ENCODE data around the gene ERC1. TPM values are rescaled to one million over a fixed set of nuclear protein-coding genes. Genes with fewer than 3 reads are reported as not detected.

ERC1 gene
- total and polyA plus RNA-seq, 2 of the 4 experiments (the other 2 are of a cell fraction), result 11.6 to 25.6 TPM

DNA sequence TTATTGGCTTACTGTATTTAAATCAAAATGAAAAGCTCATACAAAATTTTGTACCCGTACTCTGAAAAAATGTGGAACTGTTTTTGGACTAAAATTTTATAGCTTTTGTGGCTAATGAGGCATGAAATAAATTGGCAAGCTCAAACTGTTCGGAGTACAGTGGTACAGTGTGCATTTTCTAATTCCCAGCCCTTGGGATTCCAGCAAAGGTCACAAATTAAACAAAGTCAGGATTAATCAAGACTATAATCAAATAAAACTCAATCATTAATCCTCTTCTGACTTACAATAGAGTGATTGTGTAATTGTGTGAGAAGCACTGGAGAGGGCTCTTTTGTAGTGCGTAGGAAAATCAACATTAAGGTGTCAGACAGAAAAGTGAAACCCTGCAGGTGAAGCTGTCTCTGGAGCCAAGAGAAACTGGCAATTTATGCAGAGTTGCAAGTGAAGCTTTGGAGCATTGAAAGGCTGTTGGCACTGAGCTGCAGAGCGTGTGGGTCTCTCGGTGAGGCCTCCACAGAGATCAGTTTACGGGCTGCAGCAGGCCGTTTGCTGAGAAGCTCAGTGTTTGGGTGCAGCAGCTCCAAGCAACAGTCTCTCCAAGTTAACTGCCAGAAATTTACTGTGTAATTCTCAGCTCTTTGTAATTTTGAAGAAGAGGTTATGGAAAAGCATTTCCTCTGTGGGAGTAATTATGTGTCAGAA, 327.5 kb downstream of the ERC1 start:
- no peak overlapping the region for H2BK20ac ChIP-seq (ENCODE audit: low read depth, low read length)
- H3K9me1 ChIP-seq (ENCODE audit: insufficient read depth, low read length), result no peaks in the 10 kb centered on the region
- TF ChIP-seq CEBPB (IDR thresholded peaks at IDR 0.05; ENCODE audit: low read depth, low read length), result 0 out of 2 replicates have a peak, but pooled peaks have one; percentile 21
- no peak for TF ChIP-seq BHLHE40 (IDR thresholded peaks at IDR 0.05; ENCODE audit: low read depth, low read length)
- no peak for TF ChIP-seq RAD21 (IDR thresholded peaks at IDR 0.05; ENCODE audit: low read length)
- DNase-seq (peak; percentile 31), ATAC-seq (ENCODE audit: low read depth) (peak; percentile 68)
- intact Hi-C loops (cut with micrococcal nuclease) (loop anchor here (5.0 kb wide), 1 partner anchor 36 kb away; no protein-coding TSS in a partner anchor), in situ Hi-C loops (cut with MboI; ENCODE audit: low sequenced_read_pairs) (no loop called here), dilution Hi-C loops (cut with HindIII; ENCODE audit: low sequenced_read_pairs, unreplicated experiment) (no loop called here)
- no peak overlapping the region for H2BK15ac ChIP-seq (ENCODE audit: low read depth, low read length)
- ChIA-PET CTCF (interaction anchor here (1.7 kb wide), 1 partner anchor 201 kb away, joined by 5 read pairs; no protein-coding TSS in a partner anchor), POLR2A (ENCODE audit: unreplicated experiment) (no interaction called here)
- peaks cover 2% of the 10 kb centered on the region; the same call in 1 of the 2 replicates for H3K9me3 ChIP-seq (ENCODE audit: control insufficient read depth, insufficient read depth, low read length)
- no peaks in the 10 kb centered on the region for H3K27me3 ChIP-seq (ENCODE audit: control insufficient read depth, insufficient read depth, low read length)
- peak overlapping the region; percentile 6; the same call in 1 of the 2 replicates for H3K27ac ChIP-seq (ENCODE audit: insufficient read depth, low read length)
- H2AK9ac ChIP-seq (replicated peaks; ENCODE audit: low read depth, low read length, poor library complexity), result no peak overlapping the region
- no peaks in the 10 kb centered on the region; a peak in 1 of 4 replicates for H3K79me1 ChIP-seq (ENCODE audit: low read depth in 1 of 2, low read length in 2 of 2)
- H4K91ac ChIP-seq (ENCODE audit: insufficient read depth, low read depth, low read length), result no peak overlapping the region
- H2BK120ac ChIP-seq (ENCODE audit: low read depth, low read length), result no peak overlapping the region; the same call in 1 of the 2 replicates
- no peaks in the 10 kb centered on the region for H3K36me3 ChIP-seq (ENCODE audit: control insufficient read depth, insufficient read depth, low read length)
- peaks cover 4% of the 10 kb centered on the region for H3K4me1 ChIP-seq (ENCODE audit: control insufficient read depth, insufficient read depth, low read length)
- no peak overlapping the region for H2AK5ac ChIP-seq (ENCODE audit: low read depth, low read length)
- no peak overlapping the region for H3K4ac ChIP-seq (ENCODE audit: low read depth, low read length)
- H3K9ac ChIP-seq (ENCODE audit: low read depth, low read length), result no peak overlapping the region; the same call in 1 of the 2 replicates
- H2BK5ac ChIP-seq (ENCODE audit: low read depth, low read length, poor library complexity, severe bottlenecking), result peak overlapping the region; percentile 59
- peak overlapping the region; percentile 7; the same call in 1 of the 2 replicates for H3K18ac ChIP-seq (ENCODE audit: low read depth, low read length)
- no TSS peak for BruUV-seq (replicated peaks)
- no peak overlapping the region for H4K5ac ChIP-seq (ENCODE audit: low read depth, low read length)
- peak overlapping the region in 1 of 2 experiments; percentile 27; a peak in 2 of 4 replicates for H4K8ac ChIP-seq (ENCODE audit: low read depth in 2 of 2, low read length in 2 of 2)
- H3K4me2 ChIP-seq (ENCODE audit: low read depth, low read length), result peak overlapping the region; percentile 53
- no peak overlapping the region for H3K4me3 ChIP-seq (ENCODE audit: insufficient read depth, low read depth, low read length)
- H3K23ac ChIP-seq (ENCODE audit: low read depth, low read length), result peak overlapping the region; percentile 72; the same call in 1 of the 2 replicates
- 89% methylated on average over 1 of the region's 7 CpGs; no CpG with 5 or more reads in 1 of the 2 experiments for WGBS, 2 experiments (ENCODE audit: extremely low coverage in 2 of 2, insufficient read length in 1 of 2)
- no peaks in the 10 kb centered on the region for H4K20me1 ChIP-seq (ENCODE audit: insufficient read depth, low read length)
- H3K56ac ChIP-seq (ENCODE audit: extremely low read depth, insufficient read depth, low read length), result no peak overlapping the region
- H2AFZ ChIP-seq (replicated peaks; ENCODE audit: low read length, poor library complexity), result no peak overlapping the region
- peak overlapping the region; percentile 10; the same call in 1 of the 2 replicates for H3K14ac ChIP-seq (replicated peaks; ENCODE audit: low read depth, low read length)
